Vagina (tissue), 2 donors: ENCODE results near the gene INSRR. TPM values are rescaled to one million over a fixed set of nuclear protein-coding genes. Genes with fewer than 3 reads are reported as not detected.

Experiments used
- DNase-seq, 2 donors: peaks; one replicate each; pipeline ENCODE4 v3.0.0-alpha.2; 2017; ENCODE audit errors: extremely low spot score in 2 of 2
- H3K27ac ChIP-seq: fragments of 200-600 bp; sonication (generic); one replicate; pipeline ENCODE4 v1.5.1; 2019
- H3K27me3 ChIP-seq: fragments of 200-600 bp; sonication (generic); one replicate; pipeline ENCODE4 v1.5.1; 2019
- H3K36me3 ChIP-seq, 2 donors: fragments of 200-600 bp; sonication (generic); one replicate each; pipeline ENCODE4 v1.5.1; 2017 to 2019
- H3K4me1 ChIP-seq: fragments of 200-600 bp; sonication (generic); one replicate; pipeline ENCODE4 v1.5.1; 2019
- H3K4me3 ChIP-seq, 2 donors: fragments of 200-600 bp; sonication (generic); 1 replicate in 1 of 2; 2 replicates in 1 of 2; pipeline ENCODE4 v1.5.1; 2016 to 2019
- H3K9me3 ChIP-seq: fragments of 200-600 bp; sonication (generic); one replicate; pipeline ENCODE4 v1.5.1; 2019
- CTCF ChIP-seq, 3 experiments: fragments of 450-650 bp in 2 of 3; fragments of 200-600 bp in 1 of 3; sonication (generic) in 1 of 3; IDR thresholded peaks; one replicate each; pipeline ENCODE4 v1.5.1; 2017 to 2019; ENCODE audit warnings: antibody characterized with exemption in 3 of 3, mild to moderate bottlenecking in 2 of 3, moderate library complexity in 2 of 3
- POLR2A ChIP-seq, 2 donors: fragments of 450-650 bp; IDR thresholded peaks; one replicate each; pipeline ENCODE4 v1.6.1; 2017; ENCODE audit warnings: antibody characterized with exemption in 2 of 2, mild to moderate bottlenecking in 2 of 2, moderate library complexity in 2 of 2
- POLR2AphosphoS5 ChIP-seq, 2 donors: sonication (generic); formaldehyde crosslinking; IDR thresholded peaks; one replicate each; pipeline ENCODE4 v1.9.0; 2017; ENCODE audit warnings: antibody characterized with exemption in 2 of 2, mild to moderate bottlenecking in 2 of 2, low read depth in 1 of 2; ENCODE audit not compliant: insufficient read depth in 1 of 2
- intact Hi-C: fragments of 100-400 bp; cut with DNase I; formaldehyde crosslinking; loops from one replicate; pipeline ENCODE4 v1.15.1; 2023
- total RNA-seq: library from RNA; depleted of rRNA; stranded (reverse); fragments of >200 nt; gene quantifications from one replicate; pipeline ENCODE4 v1.2.3, GENCODE V29; 2016

The INSRR gene
- total RNA-seq, 1 donor from 2014 or later: not detected

GRCh38 chr1:156808186-156809030 is 50.5 kb downstream of the INSRR start:
- no peaks in the 10 kb centered on the region for H3K9me3 ChIP-seq
- no peak overlapping the region for H3K4me3 ChIP-seq
- no peaks in the 10 kb centered on the region for H3K27me3 ChIP-seq
- TF ChIP-seq POLR2A (IDR thresholded peaks at IDR 0.05): no peak
- TF ChIP-seq CTCF (IDR thresholded peaks at IDR 0.05): no peak
- no peak for TF ChIP-seq POLR2AphosphoS5 (IDR thresholded peaks at IDR 0.05; ENCODE audit: insufficient read depth in 1 of 2, low read depth in 1 of 2)
- no peak overlapping the region for H3K27ac ChIP-seq
- intact Hi-C loops: loop anchor here (5.0 kb wide), 1 partner anchor 49 kb away; the partner anchor contains the start of gene INSRR
- DNase-seq: no peak
- peaks cover 43% of the 10 kb centered on the region for H3K4me1 ChIP-seq
- H3K36me3 ChIP-seq: no peaks in the 10 kb centered on the region

GRCh38 chr1:156807627-156808026 is 51.3 kb downstream of the INSRR start:
- no peak overlapping the region for H3K27ac ChIP-seq
- TF ChIP-seq CTCF (IDR thresholded peaks at IDR 0.05) (no peak), POLR2A (IDR thresholded peaks at IDR 0.05) (no peak), POLR2AphosphoS5 (IDR thresholded peaks at IDR 0.05; ENCODE audit: insufficient read depth in 1 of 2, low read depth in 1 of 2) (no peak)
- H3K36me3 ChIP-seq: no peaks in the 10 kb centered on the region
- no peaks in the 10 kb centered on the region for H3K9me3 ChIP-seq
- H3K4me3 ChIP-seq: no peak overlapping the region
- intact Hi-C loops: loop anchor here (5.0 kb wide), 1 partner anchor 50 kb away; the partner anchor contains the start of gene INSRR
- peaks cover 39% of the 10 kb centered on the region for H3K4me1 ChIP-seq
- no peaks in the 10 kb centered on the region for H3K27me3 ChIP-seq
- DNase-seq: no peak

- intact Hi-C loops: loop anchor here (5.0 kb wide), 1 partner anchor 51 kb away; the partner anchor contains the start of gene INSRR
- no peak for DNase-seq
Observed at GRCh38 chr1:156806512-156807440, 52.1 kb downstream of the INSRR start.

GRCh38 chr1:156805766-156806511 is 53.0 kb downstream of the INSRR start:
- no peak for TF ChIP-seq CTCF (IDR thresholded peaks at IDR 0.05)
- TF ChIP-seq POLR2AphosphoS5 (IDR thresholded peaks at IDR 0.05; ENCODE audit: insufficient read depth in 1 of 2, low read depth in 1 of 2): no peak
- TF ChIP-seq POLR2A (IDR thresholded peaks at IDR 0.05): no peak
- peaks cover 0 to under 1% of the 10 kb centered on the region in 2 donors for H3K36me3 ChIP-seq
- intact Hi-C loops: loop anchor here (5.0 kb wide), 1 partner anchor 51 kb away; the partner anchor contains the start of gene INSRR
- peak in 1 of 2 donors; percentile 93 for DNase-seq
- no peaks in the 10 kb centered on the region for H3K27me3 ChIP-seq
- peak overlapping the region; percentile 51 for H3K27ac ChIP-seq
- H3K4me1 ChIP-seq: peaks cover 50% of the 10 kb centered on the region
- H3K9me3 ChIP-seq: no peaks in the 10 kb centered on the region
- no peak overlapping the region for H3K4me3 ChIP-seq

More at GRCh38 chr1:156806512-156807440, 52.1 kb downstream of the INSRR start:
- Histone ChIP-seq H3K27me3 (no peaks in the 10 kb centered on the region), H3K4me3 (no peak overlapping the region), H3K4me1 (peaks cover 41% of the 10 kb centered on the region), H3K9me3 (no peaks in the 10 kb centered on the region), H3K36me3 (no peaks in the 10 kb centered on the region), H3K27ac (peak overlapping the region; percentile 51)
- TF ChIP-seq POLR2A (IDR thresholded peaks at IDR 0.05) (no peak), CTCF (IDR thresholded peaks at IDR 0.05) (no peak)
